Measurements from ENCODE around the gene APBB2. TPM values are rescaled to one million over a fixed set of nuclear protein-coding genes. Genes with fewer than 3 reads are reported as not detected.

The APBB2 gene
- total and polyA plus RNA-seq, 3 donors from 2014 or later = 19.7 to 77.9 (median 59.8) TPM

GRCh38 chr4:41245983-41246382 lies 31.6 kb upstream of the APBB2 start:
- Histone ChIP-seq H3K4me1 (no peaks in the 10 kb centered on the region), H3K27ac (no peak overlapping the region), H3K36me3 (ENCODE audit: low read depth, missing control alignments) (no peaks in the 10 kb centered on the region), H3K27me3 (no peaks in the 10 kb centered on the region), H3K9me3 (no peaks in the 10 kb centered on the region), H3K4me3 (no peak overlapping the region)
- intact Hi-C loops (cut with DNase I; ENCODE audit: low total_unique reads) = no loop called here
- TF ChIP-seq CTCF (IDR thresholded peaks at IDR 0.05) = no peak
- WGBS, 2 donors = 78 to 86% methylated on average over 1 of the region's 1 CpG
- no peak for DNase-seq

GRCh38 chr4:41241919-41242318 lies 27.6 kb upstream of the APBB2 start:
- no peak for TF ChIP-seq POLR2A (IDR thresholded peaks at IDR 0.05)
- WGBS, 2 donors = 88 to 91% methylated on average over 1 of the region's 1 CpG
- Histone ChIP-seq H3K9me3 (no peaks in the 10 kb centered on the region), H3K4me1 (no peaks in the 10 kb centered on the region), H3K36me3 (ENCODE audit: low read depth, missing control alignments) (no peaks in the 10 kb centered on the region), H3K4me3 (no peak overlapping the region), H3K27ac (no peak overlapping the region), H3K27me3 (no peaks in the 10 kb centered on the region)
- intact Hi-C loops (cut with DNase I; ENCODE audit: low total_unique reads) = no loop called here
- no peak for DNase-seq

- H3K4me1 ChIP-seq = no peaks in the 10 kb centered on the region
- H3K27me3 ChIP-seq = no peaks in the 10 kb centered on the region
- H3K4me3 ChIP-seq = no peak overlapping the region
- H3K27ac ChIP-seq = no peak overlapping the region
- H3K36me3 ChIP-seq (ENCODE audit: low read depth, missing control alignments) = no peaks in the 10 kb centered on the region
- H3K9me3 ChIP-seq = no peaks in the 10 kb centered on the region
- TF ChIP-seq CTCF (IDR thresholded peaks at IDR 0.05) = no peak
- TF ChIP-seq POLR2A (IDR thresholded peaks at IDR 0.05) = no peak
- DNase-seq = no peak
- WGBS, 2 donors = 87 to 92% methylated on average over 1 of the region's 1 CpG
- intact Hi-C loops (cut with DNase I; ENCODE audit: low total_unique reads) = no loop called here
Observed at GRCh38 chr4:41236508-41236907, 22.2 kb upstream of the APBB2 start.

DNA sequence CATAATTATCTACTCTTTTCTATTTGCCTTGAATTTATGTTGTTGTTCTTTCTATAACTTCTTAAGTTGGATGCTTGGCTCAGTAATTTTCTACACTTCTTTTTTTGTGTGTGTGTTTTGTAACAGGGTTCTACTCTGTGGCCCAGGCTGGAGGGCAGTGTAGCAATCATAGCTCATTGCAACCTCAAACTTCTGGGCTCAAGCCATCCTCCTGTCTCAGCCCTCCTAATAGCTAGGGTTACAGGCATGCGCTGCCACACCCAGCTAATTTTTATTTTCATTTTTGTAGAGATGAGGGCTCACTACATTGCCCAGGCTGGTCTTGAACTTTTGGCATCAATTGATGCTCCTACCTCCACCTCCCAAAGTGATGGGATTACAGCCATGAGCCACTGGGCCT lies 21.7 kb upstream of the APBB2 start:
- Histone ChIP-seq H3K4me1 (no peaks in the 10 kb centered on the region), H3K27me3 (no peaks in the 10 kb centered on the region), H3K9me3 (no peaks in the 10 kb centered on the region), H3K4me3 (no peak overlapping the region), H3K27ac (no peak overlapping the region), H3K36me3 (ENCODE audit: low read depth, missing control alignments) (no peaks in the 10 kb centered on the region)
- TF ChIP-seq POLR2A (IDR thresholded peaks at IDR 0.05) (no peak), CTCF (IDR thresholded peaks at IDR 0.05) (no peak)
- 100% methylated on average over 1 of the region's 1 CpG for WGBS, 2 donors
- intact Hi-C loops (cut with DNase I; ENCODE audit: low total_unique reads) = no loop called here
- no peak for DNase-seq

- DNase-seq = no peak
- no peak overlapping the region for H3K4me3 ChIP-seq
- H3K27ac ChIP-seq = no peak overlapping the region
- no peaks in the 10 kb centered on the region for H3K27me3 ChIP-seq
- no peaks in the 10 kb centered on the region for H3K4me1 ChIP-seq
- intact Hi-C loops (cut with DNase I; ENCODE audit: low total_unique reads) = no loop called here
- H3K9me3 ChIP-seq = no peaks in the 10 kb centered on the region
- H3K36me3 ChIP-seq (ENCODE audit: low read depth, missing control alignments) = no peaks in the 10 kb centered on the region
- TF ChIP-seq CTCF (IDR thresholded peaks at IDR 0.05) (no peak), POLR2A (IDR thresholded peaks at IDR 0.05) (no peak)
- 88 to 90% methylated on average over 3 of the region's 3 CpGs for WGBS, 2 donors
Observed at GRCh38 chr4:41232856-41233255, 18.5 kb upstream of the APBB2 start.
